Pancreas (tissue), 10 donors: Measurements from ENCODE around the gene MATN4. TPM values are rescaled to one million over a fixed set of nuclear protein-coding genes. Genes with fewer than 3 reads are reported as not detected.
A peak's percentile ranks its signal among the peaks of the same experiment; 100 is the strongest.

Experiments used
- ATAC-seq, 4 donors: fragments of 200-7000 bp; cut with Tn5 transposase; one replicate each; pipeline versions ENCODE4 v1.8.0 to v1.9.1; 2020; ENCODE audit warnings: mild to moderate bottlenecking in 4 of 4, moderate library complexity in 4 of 4
- DNase-seq, 6 donors: peaks; one replicate each; pipeline ENCODE4 v3.0.0-alpha.2; 2020
- FAIRE-seq: peaks from 2 replicates; lab custom pipeline; 2012; peaks lifted over from hg19 to GRCh38; lab: Jason Lieb, UNC
- H3K27ac ChIP-seq, 4 donors: fragments of 200-600 bp; sonication (generic); 1 replicate in 3 of 4; 2 replicates in 1 of 4; pipeline versions ENCODE4 v1.5.0 to v1.8.0; 2020
- H3K27me3 ChIP-seq, 4 donors: fragments of 200-600 bp; one replicate each; pipeline ENCODE4 v1.8.0; 2021
- H3K36me3 ChIP-seq, 3 donors: fragments of 200-600 bp; sonication (generic) in 1 of 3; one replicate each; pipeline versions ENCODE4 v1.5.0 to v1.8.0; 2020 to 2021
- H3K4me1 ChIP-seq, 3 donors: fragments of 200-600 bp; one replicate each; pipeline ENCODE4 v1.8.0; 2021
- H3K4me3 ChIP-seq, 4 donors: fragments of 200-600 bp; sonication (generic) in 2 of 4; one replicate each; pipeline versions ENCODE4 v1.5.0 to v1.8.0; 2020 to 2021
- H3K9me3 ChIP-seq, 4 donors: fragments of 200-600 bp; one replicate each; pipeline ENCODE4 v1.8.0; 2021
- CTCF ChIP-seq, 4 donors: fragments of 200-600 bp; sonication (generic) in 3 of 4; IDR thresholded peaks; one replicate each; pipeline versions ENCODE4 v1.5.0 to v1.8.0; 2021; ENCODE audit warnings: antibody characterized with exemption in 4 of 4
- WGBS, 2 donors: extraction: QIAGEN DNeasy Blood & Tissue Kit; methylation state at CpG; one replicate each; pipeline ENCODE4 v1.1.7; 2013; 5-methylcytosine and 5-hydroxymethylcytosine counted together
- intact Hi-C, 3 donors: fragments of 100-400 bp; cut with DNase I; formaldehyde crosslinking; loops; one replicate each; pipeline versions ENCODE4 v1.11.1 to v1.14.2; 2022
- polyA plus RNA-seq, 2 donors: library from polyadenylated mRNA; stranded (reverse); fragments of 200-250 nt; gene quantifications; one replicate each; pipeline ENCODE4 v1.2.3, GENCODE V29; 2013
- total RNA-seq, 6 donors: library from RNA; stranded (reverse); fragmentation: NEBNext Ultra II Directional in 4 of 6; extraction: Animal tissue kit (Norgen Biotek cat#: 25700) in 4 of 6; gene quantifications; one replicate each; pipeline versions ENCODE4 v1.2.1 to v1.2.4, GENCODE V29; 2021 to 2023
- donor health status: healthy with polysubstance abuse.
- donor health status: DM: no; HTN: no; CAD: no; lungs with moderate emphysema.
- donor health status: DM: no; HTN: no; CAD: no.
- donor health status: control.
- donor health status: control.
- donor health status: Bipolar disorder and iron deficiency.
- donor health status: DM: yes; HTN: yes; CAD: no.
- donor health status: DM: no; HTN: no; CAD: no.
- donor health status: DM: no; HTN: no; CAD: no.
- donor health status: DM: yes; HTN: yes; CAD: no.

The MATN4 gene
- total and polyA plus RNA-seq, 8 donors, result 0.89 to 6.4 (median 2.3) TPM

- no peak for DNase-seq
- Histone ChIP-seq H3K27me3 (no peaks in the 10 kb centered on the region), H3K4me1 (peaks cover 0 to 11% (median 0%) of the 10 kb centered on the region in 3 donors), H3K4me3 (no peak overlapping the region), H3K36me3 (peaks cover 0 to 22% (median 6%) of the 10 kb centered on the region in 3 donors), H3K9me3 (no peaks in the 10 kb centered on the region), H3K27ac (no peak overlapping the region)
- no peak for ATAC-seq
- 64 to 66% methylated on average over 3 of the region's 3 CpGs for WGBS, 2 donors
- FAIRE-seq, result no peak
- intact Hi-C loops, result loop anchor here (5.0 to 10.0 kb wide), 5 partner anchors 114 to 454 kb away; no protein-coding TSS in a partner anchor
- no peak for TF ChIP-seq CTCF (IDR thresholded peaks at IDR 0.05)
Observed at GRCh38 chr20:45317826-45318225, 9.7 kb upstream of the MATN4 start.

- peaks cover 0 to 2% (median 0%) of the 10 kb centered on the region in 3 donors for H3K4me1 ChIP-seq
- H3K27me3 ChIP-seq, result no peaks in the 10 kb centered on the region
- ATAC-seq (no peak), DNase-seq (peak in 2 of 6 donors; percentile 44 to 84), FAIRE-seq (no peak)
- H3K27ac ChIP-seq, result no peak overlapping the region
- TF ChIP-seq CTCF (IDR thresholded peaks at IDR 0.05), result no peak
- H3K9me3 ChIP-seq, result no peaks in the 10 kb centered on the region
- intact Hi-C loops, result loop anchor here (5.0 to 10.0 kb wide), 5 partner anchors 116 to 456 kb away; no protein-coding TSS in a partner anchor
- H3K36me3 ChIP-seq, result peaks cover 0 to 22% (median 6%) of the 10 kb centered on the region in 3 donors
- H3K4me3 ChIP-seq, result no peak overlapping the region
- 65 to 69% methylated on average over 67 to 71 of the region's 71 CpGs for WGBS, 2 donors
Observed at GRCh38 chr20:45316150-45317080, 8.3 kb upstream of the MATN4 start.

GRCh38 chr20:45315672-45316071 lies 7.6 kb upstream of the MATN4 start:
- Histone ChIP-seq H3K27ac (no peak overlapping the region), H3K36me3 (peaks cover 0 to 22% (median 6%) of the 10 kb centered on the region in 3 donors), H3K9me3 (no peaks in the 10 kb centered on the region), H3K4me1 (no peaks in the 10 kb centered on the region), H3K27me3 (no peaks in the 10 kb centered on the region), H3K4me3 (no peak overlapping the region)
- ATAC-seq, result no peak
- DNase-seq, result no peak
- no peak for TF ChIP-seq CTCF (IDR thresholded peaks at IDR 0.05)
- 91 to 97% methylated on average over 4 of the region's 4 CpGs for WGBS, 2 donors
- intact Hi-C loops, result loop anchor here (5.0 to 10.0 kb wide), 5 partner anchors 117 to 457 kb away; no protein-coding TSS in a partner anchor
- no peak for FAIRE-seq

GRCh38 chr20:45313943-45314342 lies 5.8 kb upstream of the MATN4 start:
- no peak for TF ChIP-seq CTCF (IDR thresholded peaks at IDR 0.05)
- no peaks in the 10 kb centered on the region for H3K27me3 ChIP-seq
- peaks cover 0 to 22% (median 6%) of the 10 kb centered on the region in 3 donors for H3K36me3 ChIP-seq
- no peak overlapping the region for H3K4me3 ChIP-seq
- no peak for ATAC-seq
- H3K27ac ChIP-seq, result no peak overlapping the region
- 51 to 57% methylated on average over 11 of the region's 11 CpGs for WGBS, 2 donors
- no peaks in the 10 kb centered on the region for H3K4me1 ChIP-seq
- no peaks in the 10 kb centered on the region for H3K9me3 ChIP-seq
- DNase-seq, result no peak
- intact Hi-C loops, result loop anchor here in 2 of 3 donors (10.0 kb wide), 2 partner anchors 121 to 451 kb away; no protein-coding TSS in a partner anchor
- no peak for FAIRE-seq
